Kidney (tissue), 14 donors: Measurements from ENCODE around the gene TEX264. TPM values are rescaled to one million over a fixed set of nuclear protein-coding genes. Genes with fewer than 3 reads are reported as not detected.

Experiments
- DNase-seq, 5 donors: peaks; one replicate each; pipeline ENCODE4 v3.0.0-alpha.2; 2013 to 2020
- FAIRE-seq: peaks from 2 replicates; lab custom pipeline; 2012; peaks lifted over from hg19 to GRCh38; lab: Jason Lieb, UNC
- H3K27ac ChIP-seq, 2 donors: one replicate each; pipeline ENCODE4 v1.7.0; 2013; ENCODE audit warnings: low read depth in 2 of 2, low read length in 2 of 2, inconsistent platforms in 1 of 2
- H3K27me3 ChIP-seq: one replicate; pipeline ENCODE4 v1.7.1; 2013; ENCODE audit warnings: low read length, inconsistent platforms; ENCODE audit not compliant: control insufficient read depth, insufficient read depth
- H3K36me3 ChIP-seq, 3 donors: one replicate each; pipeline versions ENCODE4 v1.7.0 to v1.7.1; 2013; ENCODE audit warnings: low read length in 3 of 3, control low read depth in 1 of 3, inconsistent platforms in 1 of 3; ENCODE audit not compliant: insufficient read depth in 3 of 3, control insufficient read depth in 2 of 3
- H3K4me1 ChIP-seq, 3 donors: one replicate each; pipeline versions ENCODE4 v1.7.0 to v1.7.1; 2013; ENCODE audit warnings: low read length in 3 of 3, inconsistent platforms in 1 of 3, low read depth in 1 of 3; ENCODE audit not compliant: control insufficient read depth in 2 of 3, insufficient read depth in 2 of 3
- H3K4me3 ChIP-seq, 3 donors: one replicate each; pipeline versions ENCODE4 v1.7.0 to v1.8.1; 2013; ENCODE audit warnings: low read length in 3 of 3, control low read depth in 1 of 3, inconsistent platforms in 1 of 3
- H3K9ac ChIP-seq, 3 donors: one replicate each; pipeline versions ENCODE4 v1.7.0 to v1.7.1; 2013; ENCODE audit warnings: low read length in 3 of 3, control low read depth in 1 of 3, inconsistent platforms in 1 of 3
- H3K9me3 ChIP-seq, 3 donors: one replicate each; pipeline versions ENCODE4 v1.7.0 to v1.7.1; 2013; ENCODE audit warnings: low read length in 3 of 3, control low read depth in 1 of 3, inconsistent platforms in 1 of 3; ENCODE audit not compliant: control insufficient read depth in 2 of 3, insufficient read depth in 1 of 3
- CTCF ChIP-seq: IDR thresholded peaks from 3 replicates; pipeline ENCODE4 v1.5.1; 2012; ENCODE audit warnings: mild to moderate bottlenecking, moderate library complexity, borderline replicate concordance; ENCODE audit not compliant: insufficient read depth; ENCODE audit errors: extremely low read depth
- intact Hi-C: fragments of 100-400 bp; cut with DNase I; formaldehyde crosslinking; loops from one replicate; pipeline ENCODE4 v1.11.1; 2022
- polyA plus RNA-seq: library from polyadenylated mRNA; stranded (reverse); fragments of 350-450 nt; fragmentation: Illumina TruSeq; extraction: RNeasy Lipid Tissue Mini Kit (QIAGEN cat#74804); gene quantifications from one replicate; pipeline ENCODE4 v1.2.3, GENCODE V29; 2014; ENCODE audit warnings: low read depth, low replicate concordance; ENCODE audit not compliant: insufficient read depth
- total RNA-seq: library from RNA; stranded (reverse); fragmentation: NEBNext Ultra II Directional; extraction: Animal tissue kit (Norgen Biotek cat#: 25700); gene quantifications from one replicate; pipeline ENCODE4 v1.2.1, GENCODE V29; 2021
- donor health status: control.
- donor health status: control.
- donor health status: control.
- donor health status: control.
- donor health status: control.
- donor health status: DM: yes; HTN: yes; CAD: no.
- donor health status: Normal renal cell carcinoma (clear cell type).

TEX264 gene
- total and polyA plus RNA-seq, 2 donors from 2014 or later, result 68.0 to 208 TPM

- Histone ChIP-seq H3K27ac (no peak overlapping the region), H3K27me3 (no peaks in the 10 kb centered on the region), H3K4me3 (no peak overlapping the region), H3K36me3 (no peaks in the 10 kb centered on the region), H3K9ac (no peak overlapping the region), H3K9me3 (no peaks in the 10 kb centered on the region), H3K4me1 (peaks cover 0 to 4% (median 0%) of the 10 kb centered on the region in 3 donors)
- peak in 2 of 5 donors; percentile 6 to 35 for DNase-seq
- no peak for TF ChIP-seq CTCF
- no peak for FAIRE-seq
- intact Hi-C loops, result no loop called here
Observed at GRCh38 chr3:51710631-51711351, 39.7 kb downstream of the TEX264 start.

GRCh38 chr3:51711352-51712037 is 40.4 kb downstream of the TEX264 start:
- intact Hi-C loops, result no loop called here
- Histone ChIP-seq H3K4me1 (peaks cover 0 to 4% (median 0%) of the 10 kb centered on the region in 3 donors), H3K27ac (no peak overlapping the region), H3K9me3 (no peaks in the 10 kb centered on the region), H3K9ac (no peak overlapping the region), H3K27me3 (no peaks in the 10 kb centered on the region), H3K36me3 (no peaks in the 10 kb centered on the region), H3K4me3 (no peak overlapping the region)
- FAIRE-seq (no peak), DNase-seq (peak in 2 of 5 donors; percentile 4 to 51)
- no peak for TF ChIP-seq CTCF

GRCh38 chr3:51712038-51712420 is 41.0 kb downstream of the TEX264 start:
- Histone ChIP-seq H3K9me3 (no peaks in the 10 kb centered on the region), H3K4me1 (peaks cover 0 to 4% (median 0%) of the 10 kb centered on the region in 3 donors), H3K27me3 (no peaks in the 10 kb centered on the region), H3K36me3 (no peaks in the 10 kb centered on the region), H3K9ac (no peak overlapping the region), H3K27ac (no peak overlapping the region), H3K4me3 (no peak overlapping the region)
- intact Hi-C loops, result no loop called here
- peak in 1 of 5 donors; percentile 7 for DNase-seq
- no peak for TF ChIP-seq CTCF
- no peak for FAIRE-seq
